Measurements from ENCODE around the gene SUGP2. TPM values are rescaled to one million over a fixed set of nuclear protein-coding genes. Genes with fewer than 3 reads are reported as not detected.

Gene SUGP2
- polyA plus RNA-seq, 1 donor from 2014 or later: 204 TPM

DNA sequence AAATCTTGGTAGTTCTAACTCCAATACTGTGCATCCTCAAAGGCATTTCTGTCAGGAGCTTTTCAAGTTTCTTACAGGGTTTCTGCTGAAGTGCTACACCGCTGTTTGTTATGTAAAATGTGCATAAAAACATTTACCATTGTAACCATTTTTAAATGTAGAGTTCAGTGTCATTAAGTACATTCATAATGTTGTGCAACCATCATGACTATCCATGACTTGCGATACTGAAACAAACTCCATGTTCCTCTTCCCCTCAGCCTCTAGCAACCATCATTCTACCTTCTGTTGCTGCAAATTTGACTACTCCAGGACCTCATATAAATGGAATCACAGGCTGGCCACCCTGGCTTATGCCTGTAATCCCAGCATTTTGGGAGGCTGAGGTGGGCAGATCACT lies 16.1 kb upstream of the SUGP2 start:
- TF ChIP-seq, protein P1, sequence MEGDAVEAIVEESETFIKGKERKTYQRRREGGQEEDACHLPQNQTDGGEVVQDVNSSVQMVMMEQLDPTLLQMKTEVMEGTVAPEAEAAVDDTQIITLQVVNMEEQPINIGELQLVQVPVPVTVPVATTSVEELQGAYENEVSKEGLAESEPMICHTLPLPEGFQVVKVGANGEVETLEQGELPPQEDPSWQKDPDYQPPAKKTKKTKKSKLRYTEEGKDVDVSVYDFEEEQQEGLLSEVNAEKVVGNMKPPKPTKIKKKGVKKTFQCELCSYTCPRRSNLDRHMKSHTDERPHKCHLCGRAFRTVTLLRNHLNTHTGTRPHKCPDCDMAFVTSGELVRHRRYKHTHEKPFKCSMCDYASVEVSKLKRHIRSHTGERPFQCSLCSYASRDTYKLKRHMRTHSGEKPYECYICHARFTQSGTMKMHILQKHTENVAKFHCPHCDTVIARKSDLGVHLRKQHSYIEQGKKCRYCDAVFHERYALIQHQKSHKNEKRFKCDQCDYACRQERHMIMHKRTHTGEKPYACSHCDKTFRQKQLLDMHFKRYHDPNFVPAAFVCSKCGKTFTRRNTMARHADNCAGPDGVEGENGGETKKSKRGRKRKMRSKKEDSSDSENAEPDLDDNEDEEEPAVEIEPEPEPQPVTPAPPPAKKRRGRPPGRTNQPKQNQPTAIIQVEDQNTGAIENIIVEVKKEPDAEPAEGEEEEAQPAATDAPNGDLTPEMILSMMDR (IDR thresholded peaks at IDR 0.05; ENCODE audit: poor library complexity, severe bottlenecking): no peak
- TF ChIP-seq RAD21 (conservative IDR thresholded peaks at IDR 0.05): no peak
- TF ChIP-seq POLR2AphosphoS5 (IDR thresholded peaks at IDR 0.05): no peak
- TF ChIP-seq MXI1 (conservative IDR thresholded peaks at IDR 0.05; ENCODE audit: poor library complexity, severe bottlenecking): no peak
- TF ChIP-seq, protein P2, sequence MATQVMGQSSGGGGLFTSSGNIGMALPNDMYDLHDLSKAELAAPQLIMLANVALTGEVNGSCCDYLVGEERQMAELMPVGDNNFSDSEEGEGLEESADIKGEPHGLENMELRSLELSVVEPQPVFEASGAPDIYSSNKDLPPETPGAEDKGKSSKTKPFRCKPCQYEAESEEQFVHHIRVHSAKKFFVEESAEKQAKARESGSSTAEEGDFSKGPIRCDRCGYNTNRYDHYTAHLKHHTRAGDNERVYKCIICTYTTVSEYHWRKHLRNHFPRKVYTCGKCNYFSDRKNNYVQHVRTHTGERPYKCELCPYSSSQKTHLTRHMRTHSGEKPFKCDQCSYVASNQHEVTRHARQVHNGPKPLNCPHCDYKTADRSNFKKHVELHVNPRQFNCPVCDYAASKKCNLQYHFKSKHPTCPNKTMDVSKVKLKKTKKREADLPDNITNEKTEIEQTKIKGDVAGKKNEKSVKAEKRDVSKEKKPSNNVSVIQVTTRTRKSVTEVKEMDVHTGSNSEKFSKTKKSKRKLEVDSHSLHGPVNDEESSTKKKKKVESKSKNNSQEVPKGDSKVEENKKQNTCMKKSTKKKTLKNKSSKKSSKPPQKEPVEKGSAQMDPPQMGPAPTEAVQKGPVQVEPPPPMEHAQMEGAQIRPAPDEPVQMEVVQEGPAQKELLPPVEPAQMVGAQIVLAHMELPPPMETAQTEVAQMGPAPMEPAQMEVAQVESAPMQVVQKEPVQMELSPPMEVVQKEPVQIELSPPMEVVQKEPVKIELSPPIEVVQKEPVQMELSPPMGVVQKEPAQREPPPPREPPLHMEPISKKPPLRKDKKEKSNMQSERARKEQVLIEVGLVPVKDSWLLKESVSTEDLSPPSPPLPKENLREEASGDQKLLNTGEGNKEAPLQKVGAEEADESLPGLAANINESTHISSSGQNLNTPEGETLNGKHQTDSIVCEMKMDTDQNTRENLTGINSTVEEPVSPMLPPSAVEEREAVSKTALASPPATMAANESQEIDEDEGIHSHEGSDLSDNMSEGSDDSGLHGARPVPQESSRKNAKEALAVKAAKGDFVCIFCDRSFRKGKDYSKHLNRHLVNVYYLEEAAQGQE (IDR thresholded peaks at IDR 0.05; ENCODE audit: borderline replicate concordance): no peak
- no peak for TF ChIP-seq TAF1 (IDR thresholded peaks at IDR 0.05; ENCODE audit: low read depth)
- no peak for TF ChIP-seq EZH2 (IDR thresholded peaks at IDR 0.05; ENCODE audit: borderline replicate concordance, insufficient read depth, low read length, poor library complexity, severe bottlenecking)
- no peak overlapping the region for H2AFZ ChIP-seq (ENCODE audit: low read depth, low read length)
- no peak overlapping the region for H3K9ac ChIP-seq (ENCODE audit: low read length)
- no peaks in the 10 kb centered on the region for H3K36me3 ChIP-seq (ENCODE audit: insufficient read depth, low read length)
- H3K9me3 ChIP-seq (ENCODE audit: low read length): no peaks in the 10 kb centered on the region
- no peaks in the 10 kb centered on the region for H3K79me2 ChIP-seq (replicated peaks; ENCODE audit: insufficient read depth, low read length)
- no peaks in the 10 kb centered on the region for H4K20me1 ChIP-seq (ENCODE audit: insufficient read depth)
- no peaks in the 10 kb centered on the region for H3K9me2 ChIP-seq (ENCODE audit: insufficient read depth, low read length)
- H3F3A ChIP-seq (ENCODE audit: insufficient read depth, low read length, poor library complexity, severe bottlenecking): no peaks in the 10 kb centered on the region
- no peaks in the 10 kb centered on the region for H3K27me3 ChIP-seq (ENCODE audit: insufficient read depth, low read depth, low read length)
- no peak overlapping the region for H3K27ac ChIP-seq (ENCODE audit: low read length)
- H3K4me3 ChIP-seq (ENCODE audit: low read length): no peak overlapping the region
- H3K4me2 ChIP-seq (ENCODE audit: low read length): no peak overlapping the region

DNA sequence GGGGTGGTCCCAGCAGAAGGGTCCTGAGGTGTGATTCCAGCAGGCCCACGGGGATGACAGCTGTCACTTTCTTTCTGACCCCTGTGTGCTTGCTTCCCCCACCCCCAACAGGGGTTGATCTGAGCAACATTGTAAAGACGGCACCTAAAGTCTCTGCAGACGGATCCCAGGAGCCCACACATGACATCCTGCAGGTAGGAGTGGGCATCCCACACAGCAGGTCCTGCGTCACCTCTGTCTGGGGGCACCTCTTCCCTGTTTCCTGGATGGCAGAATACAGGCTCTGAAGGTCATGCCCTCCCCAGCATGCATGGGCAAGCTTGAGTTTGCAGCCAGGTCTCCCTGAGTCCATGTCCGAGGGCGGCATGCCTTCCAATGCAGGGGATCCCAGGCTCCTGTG lies 10.6 kb upstream of the SUGP2 start:
- H3K9me2 ChIP-seq (ENCODE audit: insufficient read depth, low read length): no peaks in the 10 kb centered on the region
- no peaks in the 10 kb centered on the region for H3F3A ChIP-seq (ENCODE audit: insufficient read depth, low read length, poor library complexity, severe bottlenecking)
- H2AFZ ChIP-seq (ENCODE audit: low read depth, low read length): no peak overlapping the region
- no peak overlapping the region for H3K4me2 ChIP-seq (ENCODE audit: low read length)
- H3K36me3 ChIP-seq (ENCODE audit: insufficient read depth, low read length): no peaks in the 10 kb centered on the region
- no peak overlapping the region for H3K27ac ChIP-seq (ENCODE audit: low read length)
- no peak for TF ChIP-seq TAF1 (IDR thresholded peaks at IDR 0.05; ENCODE audit: low read depth)
- TF ChIP-seq, protein P2 (IDR thresholded peaks at IDR 0.05; ENCODE audit: borderline replicate concordance): no peak
- no peak for TF ChIP-seq SMC3 (conservative IDR thresholded peaks at IDR 0.05; ENCODE audit: poor library complexity)
- TF ChIP-seq EZH2 (IDR thresholded peaks at IDR 0.05; ENCODE audit: borderline replicate concordance, insufficient read depth, low read length, poor library complexity, severe bottlenecking): no peak
- no peak for TF ChIP-seq EP300 (conservative IDR thresholded peaks at IDR 0.05; ENCODE audit: poor library complexity, severe bottlenecking)
- no peak for TF ChIP-seq RAD21 (conservative IDR thresholded peaks at IDR 0.05)
- TF ChIP-seq, protein P1 (IDR thresholded peaks at IDR 0.05; ENCODE audit: poor library complexity, severe bottlenecking): no peak
- TF ChIP-seq MXI1 (conservative IDR thresholded peaks at IDR 0.05; ENCODE audit: poor library complexity, severe bottlenecking): no peak
- no peak for TF ChIP-seq POLR2AphosphoS5 (IDR thresholded peaks at IDR 0.05)
- H3K9ac ChIP-seq (ENCODE audit: low read length): no peak overlapping the region
- no peaks in the 10 kb centered on the region for H4K20me1 ChIP-seq (ENCODE audit: insufficient read depth)
- no peak overlapping the region for H3K4me3 ChIP-seq (ENCODE audit: low read length)
- no peaks in the 10 kb centered on the region for H3K27me3 ChIP-seq (ENCODE audit: insufficient read depth, low read depth, low read length)
- H3K9me3 ChIP-seq (ENCODE audit: low read length): no peaks in the 10 kb centered on the region
- H3K79me2 ChIP-seq (replicated peaks; ENCODE audit: insufficient read depth, low read length): no peaks in the 10 kb centered on the region

All from neural cell (in vitro differentiated cells).